Measurements from ENCODE around the gene APBB2. TPM values are rescaled to one million over a fixed set of nuclear protein-coding genes. Genes with fewer than 3 reads are reported as not detected.

Gene APBB2
- total RNA-seq, 1 experiment from 2014 or later = 46.0 TPM

DNA sequence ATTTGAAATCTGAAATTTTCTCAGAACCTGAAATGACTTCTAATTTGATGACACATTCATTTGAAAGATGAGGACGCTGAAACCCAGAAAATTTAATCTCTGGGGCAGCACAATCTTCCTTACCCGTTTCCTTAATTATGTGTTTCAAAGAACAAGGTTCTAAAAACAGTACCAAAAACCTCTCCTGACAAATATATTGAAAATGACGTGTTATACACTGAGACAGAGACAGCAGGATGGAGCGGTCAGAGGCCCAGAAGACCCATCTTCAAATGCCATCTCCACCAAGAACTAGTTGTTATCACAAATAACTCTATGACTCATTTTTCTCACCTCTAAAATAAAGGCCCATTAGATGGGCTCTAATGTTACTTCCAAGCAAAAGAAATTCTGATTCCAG, 287.3 kb downstream of the APBB2 start:
- no peaks in the 10 kb centered on the region for H3K36me3 ChIP-seq (ENCODE audit: low read depth)
- H3K4me2 ChIP-seq = no peak overlapping the region
- H3K4me1 ChIP-seq (replicated peaks; ENCODE audit: insufficient read depth) = no peaks in the 10 kb centered on the region
- H3K9me2 ChIP-seq (ENCODE audit: insufficient read depth) = no peaks in the 10 kb centered on the region
- POLR2A ChIA-PET (ENCODE audit: unreplicated experiment) = no interaction called here
- no TSS peak for BruUV-seq (replicated peaks)
- intact Hi-C loops (cut with micrococcal nuclease; ENCODE audit: unreplicated experiment) = loop anchor here (1.0 kb wide), 2 partner anchors 287 to 329 kb away; partner anchors contain the start of genes APBB2 and UCHL1
- no peaks in the 10 kb centered on the region for H3K9me3 ChIP-seq (ENCODE audit: insufficient read depth, low read depth)
- no peak for TF ChIP-seq EZH2 (IDR thresholded peaks at IDR 0.05; ENCODE audit: low read depth)
- CTCF ChIA-PET = no interaction called here
- no peak overlapping the region for H2AFZ ChIP-seq
- H4K20me1 ChIP-seq (ENCODE audit: insufficient read depth) = no peaks in the 10 kb centered on the region
- H3K79me2 ChIP-seq (ENCODE audit: low read depth) = no peaks in the 10 kb centered on the region
- no peak for DNase-seq
- no peaks in the 10 kb centered on the region for H3K27me3 ChIP-seq (ENCODE audit: insufficient read depth, low read depth)
- H3F3A ChIP-seq (ENCODE audit: insufficient read depth, low read depth) = no peaks in the 10 kb centered on the region
- H3K27ac ChIP-seq = no peak overlapping the region
- H3K4me3 ChIP-seq = no peak overlapping the region

DNA sequence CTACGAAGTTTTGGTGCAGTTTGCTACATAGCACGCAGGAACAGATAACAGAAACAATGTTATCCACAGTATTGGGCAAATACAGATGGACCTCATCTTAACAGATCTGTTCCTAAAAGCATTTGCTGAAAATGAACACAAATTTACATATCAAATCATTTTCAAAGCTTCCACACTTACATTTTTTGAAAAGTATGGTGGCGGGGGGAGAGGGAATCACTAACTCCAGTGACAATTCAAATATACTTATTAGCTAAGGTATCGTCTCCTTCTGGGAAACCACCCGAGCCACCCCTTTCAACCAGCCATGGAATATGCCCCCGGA, 289.6 kb downstream of the APBB2 start:
- H3K4me3 ChIP-seq = no peak overlapping the region
- H3K36me3 ChIP-seq (ENCODE audit: low read depth) = no peaks in the 10 kb centered on the region
- H3K9me3 ChIP-seq (ENCODE audit: insufficient read depth, low read depth) = no peaks in the 10 kb centered on the region
- intact Hi-C loops (cut with micrococcal nuclease; ENCODE audit: unreplicated experiment) = loop anchor here (2.0 kb wide), 1 partner anchor 188 kb away; no protein-coding TSS in a partner anchor
- BruUV-seq (replicated peaks) = no TSS peak
- H3K27ac ChIP-seq = no peak overlapping the region
- H4K20me1 ChIP-seq (ENCODE audit: insufficient read depth) = no peaks in the 10 kb centered on the region
- no peaks in the 10 kb centered on the region for H3K79me2 ChIP-seq (ENCODE audit: low read depth)
- H3K4me1 ChIP-seq (replicated peaks; ENCODE audit: insufficient read depth) = no peaks in the 10 kb centered on the region
- no peaks in the 10 kb centered on the region for H3K27me3 ChIP-seq (ENCODE audit: insufficient read depth, low read depth)
- H2AFZ ChIP-seq = no peak overlapping the region
- POLR2A ChIA-PET (ENCODE audit: unreplicated experiment) = interaction anchor here (0.6 kb wide), 3 partner anchors 12 to 332 kb away, joined by 3 to 8 read pairs (median 7); partner anchors contain the start of gene UCHL1
- no peak for TF ChIP-seq EZH2 (IDR thresholded peaks at IDR 0.05; ENCODE audit: low read depth)
- TF ChIP-seq, protein P1, sequence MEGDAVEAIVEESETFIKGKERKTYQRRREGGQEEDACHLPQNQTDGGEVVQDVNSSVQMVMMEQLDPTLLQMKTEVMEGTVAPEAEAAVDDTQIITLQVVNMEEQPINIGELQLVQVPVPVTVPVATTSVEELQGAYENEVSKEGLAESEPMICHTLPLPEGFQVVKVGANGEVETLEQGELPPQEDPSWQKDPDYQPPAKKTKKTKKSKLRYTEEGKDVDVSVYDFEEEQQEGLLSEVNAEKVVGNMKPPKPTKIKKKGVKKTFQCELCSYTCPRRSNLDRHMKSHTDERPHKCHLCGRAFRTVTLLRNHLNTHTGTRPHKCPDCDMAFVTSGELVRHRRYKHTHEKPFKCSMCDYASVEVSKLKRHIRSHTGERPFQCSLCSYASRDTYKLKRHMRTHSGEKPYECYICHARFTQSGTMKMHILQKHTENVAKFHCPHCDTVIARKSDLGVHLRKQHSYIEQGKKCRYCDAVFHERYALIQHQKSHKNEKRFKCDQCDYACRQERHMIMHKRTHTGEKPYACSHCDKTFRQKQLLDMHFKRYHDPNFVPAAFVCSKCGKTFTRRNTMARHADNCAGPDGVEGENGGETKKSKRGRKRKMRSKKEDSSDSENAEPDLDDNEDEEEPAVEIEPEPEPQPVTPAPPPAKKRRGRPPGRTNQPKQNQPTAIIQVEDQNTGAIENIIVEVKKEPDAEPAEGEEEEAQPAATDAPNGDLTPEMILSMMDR (conservative IDR thresholded peaks at IDR 0.05) = no peak
- no peaks in the 10 kb centered on the region for H3K9me2 ChIP-seq (ENCODE audit: insufficient read depth)
- no peaks in the 10 kb centered on the region for H3F3A ChIP-seq (ENCODE audit: insufficient read depth, low read depth)
- CTCF ChIA-PET = interaction anchor here (0.6 to 1.3 kb wide), 12 partner anchors 13 to 334 kb away, joined by 3 to 12 read pairs (median 3); partner anchors contain the start of genes APBB2 and UCHL1
- no peak for DNase-seq
- 0 out of 2 replicates have a peak overlapping the region, but pooled peaks have one; percentile 7 for H3K4me2 ChIP-seq

GRCh38 chr4:40924096-40924792, 290.1 kb downstream of the APBB2 start:
- 0 out of 2 replicates have a peak overlapping the region, but pooled peaks have one; percentile 7 for H3K4me2 ChIP-seq
- H3K27ac ChIP-seq = no peak overlapping the region
- H2AFZ ChIP-seq = peak overlapping the region; percentile 76
- BruUV-seq (replicated peaks) = no TSS peak
- H3K36me3 ChIP-seq (ENCODE audit: low read depth) = no peaks in the 10 kb centered on the region
- no peaks in the 10 kb centered on the region for H3K9me2 ChIP-seq (ENCODE audit: insufficient read depth)
- POLR2A ChIA-PET (ENCODE audit: unreplicated experiment) = interaction anchor here (0.6 kb wide), 4 partner anchors 12 to 332 kb away, joined by 3 to 8 read pairs (median 5); partner anchors contain the start of gene UCHL1
- H3K27me3 ChIP-seq (ENCODE audit: insufficient read depth, low read depth) = no peaks in the 10 kb centered on the region
- no peaks in the 10 kb centered on the region for H3K79me2 ChIP-seq (ENCODE audit: low read depth)
- no peaks in the 10 kb centered on the region for H4K20me1 ChIP-seq (ENCODE audit: insufficient read depth)
- no peaks in the 10 kb centered on the region for H3F3A ChIP-seq (ENCODE audit: insufficient read depth, low read depth)
- H3K4me3 ChIP-seq = no peak overlapping the region
- H3K9me3 ChIP-seq (ENCODE audit: insufficient read depth, low read depth) = no peaks in the 10 kb centered on the region
- intact Hi-C loops (cut with micrococcal nuclease; ENCODE audit: unreplicated experiment) = loop anchor here (2.0 kb wide), 1 partner anchor 187 kb away; no protein-coding TSS in a partner anchor
- CTCF ChIA-PET = interaction anchor here (0.6 to 1.3 kb wide), 11 partner anchors 12 to 332 kb away, joined by 3 to 12 read pairs (median 3); partner anchors contain the start of genes APBB2 and UCHL1
- DNase-seq = peak in 1 of 2 experiments; percentile 68
- TF ChIP-seq, protein P1 (conservative IDR thresholded peaks at IDR 0.05) = peak; percentile 94
- no peak for TF ChIP-seq EZH2 (IDR thresholded peaks at IDR 0.05; ENCODE audit: low read depth)
- H3K4me1 ChIP-seq (replicated peaks; ENCODE audit: insufficient read depth) = no peaks in the 10 kb centered on the region
